Activated naive CD4-positive, alpha-beta T cell treated with anti-CD3 and anti-CD28 coated beads, Interleukin-2, amount 10 ng/mL, durations not matched to agents 7 days and 5 days (primary cell): ENCODE data around the gene ADRA2C.

Experiments
- CTCF ChIA-PET: fragments of 350-600 bp; sonication (Branson Sonifier 250); formaldehyde crosslinking; loops from one replicate; lab custom pipeline; 2021; ENCODE audit warnings: antibody characterized with exemption; lab: Charles Lee
- DNase-seq: peaks from one replicate; pipeline ENCODE4 v3.0.0-alpha.2; 2020
- H3K27ac Mint-ChIP-seq: one replicate; pipeline ENCODE4 v1.8.0; 2021; ENCODE audit warnings: mild to moderate bottlenecking, moderate library complexity, mixed read lengths
- H3K27me3 Mint-ChIP-seq: one replicate; pipeline ENCODE4 v1.8.0; 2021; ENCODE audit warnings: mild to moderate bottlenecking, mixed read lengths
- H3K36me3 Mint-ChIP-seq: one replicate; pipeline ENCODE4 v1.8.0; 2021; ENCODE audit warnings: mixed read lengths
- H3K4me1 Mint-ChIP-seq: one replicate; pipeline ENCODE4 v1.8.0; 2021; ENCODE audit warnings: mixed read lengths
- H3K4me3 Mint-ChIP-seq: one replicate; pipeline ENCODE4 v1.8.0; 2021; ENCODE audit warnings: mild to moderate bottlenecking, moderate library complexity, mixed read lengths
- H3K9me3 Mint-ChIP-seq: one replicate; pipeline ENCODE4 v1.8.0; 2021; ENCODE audit warnings: mixed read lengths

Gene ADRA2C

GRCh38 chr4:3784454-3785291 is 18.5 kb downstream of the ADRA2C start:
- H3K4me1 Mint-ChIP-seq: no peaks in the 10 kb centered on the region
- no peaks in the 10 kb centered on the region for H3K36me3 Mint-ChIP-seq
- no peak for DNase-seq
- CTCF ChIA-PET: interaction anchor here (1.4 kb wide), 1 partner anchor 305 kb away, joined by 3 read pairs; no protein-coding TSS in a partner anchor
- no peak overlapping the region for H3K4me3 Mint-ChIP-seq
- no peak overlapping the region for H3K27ac Mint-ChIP-seq
- peaks cover 5% of the 10 kb centered on the region for H3K9me3 Mint-ChIP-seq
- no peaks in the 10 kb centered on the region for H3K27me3 Mint-ChIP-seq

DNA sequence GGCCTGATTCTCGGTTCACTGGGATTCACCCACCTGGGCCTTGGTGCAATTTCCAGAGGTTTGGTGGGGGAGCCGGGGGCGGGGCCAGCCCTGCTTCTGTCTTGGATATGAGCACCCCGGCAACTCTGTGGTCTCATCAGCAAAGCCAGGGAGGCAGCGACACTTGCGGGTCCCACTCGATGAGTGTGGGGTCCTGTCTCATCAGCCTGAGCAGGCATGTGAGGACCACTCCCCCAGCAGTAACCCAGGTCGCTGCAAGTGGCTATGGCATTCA is 19.0 kb downstream of the ADRA2C start:
- Mint-ChIP-seq H3K4me3 (no peak overlapping the region), H3K4me1 (no peaks in the 10 kb centered on the region)
- CTCF ChIA-PET: no interaction called here

DNA sequence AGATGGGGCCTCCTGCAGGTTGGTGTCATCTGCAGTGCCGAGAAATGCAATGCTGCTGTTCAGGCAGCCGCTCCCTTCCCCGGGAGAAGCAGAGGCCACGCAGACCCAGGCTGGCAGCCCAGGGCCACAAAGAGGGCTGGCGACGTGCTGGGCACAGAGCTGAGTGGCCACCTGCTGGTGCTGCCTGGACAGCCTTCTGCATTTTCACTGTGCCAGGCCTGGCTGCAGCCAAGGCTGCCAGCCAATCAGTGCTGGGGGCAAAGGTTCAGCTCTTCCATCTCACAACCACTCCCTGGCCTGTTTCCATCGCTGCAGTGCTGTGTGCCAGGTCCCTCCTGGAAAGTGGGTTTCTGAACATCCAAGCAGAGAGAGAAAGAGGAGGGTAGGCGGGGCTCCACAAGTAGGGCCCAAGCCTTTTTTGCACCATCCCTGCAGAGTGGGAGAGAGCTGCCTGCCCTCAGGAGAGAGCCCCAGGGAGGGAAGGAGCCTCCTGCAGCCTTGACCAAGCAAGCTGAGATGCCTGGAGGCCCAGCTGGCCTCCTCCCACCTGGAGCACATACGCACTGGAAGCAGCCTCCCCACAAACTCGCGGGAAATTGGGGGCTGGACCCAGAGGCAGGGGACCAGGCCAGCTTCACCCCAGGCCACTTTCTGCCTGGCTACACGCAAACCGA is 20.1 kb downstream of the ADRA2C start:
- Mint-ChIP-seq H3K27ac (no peak overlapping the region), H3K9me3 (peaks cover 1% of the 10 kb centered on the region), H3K27me3 (no peaks in the 10 kb centered on the region), H3K4me1 (no peaks in the 10 kb centered on the region), H3K4me3 (no peak overlapping the region), H3K36me3 (no peaks in the 10 kb centered on the region)
- CTCF ChIA-PET: interaction anchor here (0.6 kb wide), 1 partner anchor 166 kb away, joined by 3 read pairs; no protein-coding TSS in a partner anchor
- DNase-seq: no peak

More for the DNA sequence above, 19.0 kb downstream of the ADRA2C start:
- peaks cover 5% of the 10 kb centered on the region for H3K9me3 Mint-ChIP-seq
- H3K36me3 Mint-ChIP-seq: no peaks in the 10 kb centered on the region
- no peak overlapping the region for H3K27ac Mint-ChIP-seq
- H3K27me3 Mint-ChIP-seq: no peaks in the 10 kb centered on the region
- DNase-seq: no peak

- no peak overlapping the region for H3K27ac Mint-ChIP-seq
- H3K27me3 Mint-ChIP-seq: peaks cover 5% of the 10 kb centered on the region
- no peaks in the 10 kb centered on the region for H3K9me3 Mint-ChIP-seq
- no peaks in the 10 kb centered on the region for H3K36me3 Mint-ChIP-seq
- CTCF ChIA-PET: no interaction called here
- DNase-seq: no peak
- no peak overlapping the region for H3K4me3 Mint-ChIP-seq
- H3K4me1 Mint-ChIP-seq: no peaks in the 10 kb centered on the region
Measured at GRCh38 chr4:3787489-3788365, 21.5 kb downstream of the ADRA2C start.

DNA sequence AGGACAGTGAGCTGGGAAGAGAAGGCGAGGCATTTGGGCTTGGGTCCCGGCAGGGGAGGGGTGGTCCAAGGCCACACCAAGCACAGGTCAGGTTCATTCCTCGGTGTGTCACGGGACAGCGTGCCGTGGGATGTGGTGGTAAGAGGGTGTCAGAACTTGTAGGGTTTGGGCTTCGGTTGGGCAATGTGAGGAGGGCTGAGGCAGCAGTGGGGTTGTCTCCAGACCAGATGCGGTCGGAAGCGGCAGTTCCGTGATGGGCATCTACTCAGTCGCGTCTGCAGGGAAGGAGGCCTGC is 22.1 kb downstream of the ADRA2C start:
- H3K36me3 Mint-ChIP-seq: no peaks in the 10 kb centered on the region
- H3K4me3 Mint-ChIP-seq: no peak overlapping the region

DNA sequence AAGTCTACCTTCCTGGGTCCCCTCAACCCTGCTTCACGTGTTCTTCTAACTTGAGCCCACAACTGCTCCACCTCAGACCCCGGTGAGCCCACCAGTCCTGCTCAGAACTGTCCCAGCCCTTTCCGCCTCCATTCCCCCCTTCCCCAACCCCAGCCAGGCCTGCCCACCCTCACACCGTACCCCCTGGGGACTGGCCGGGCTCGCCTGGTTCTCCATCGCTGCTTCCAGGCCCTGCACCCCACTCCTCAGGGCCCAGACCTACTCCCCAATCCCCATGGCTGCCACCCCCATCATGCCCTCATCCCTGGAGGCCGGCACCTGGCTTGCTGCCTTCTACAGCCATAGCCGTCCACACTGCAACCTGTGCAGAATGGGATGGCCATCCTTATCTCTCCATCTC is 23.4 kb downstream of the ADRA2C start:
- no peak overlapping the region for H3K4me3 Mint-ChIP-seq
- peaks cover 2% of the 10 kb centered on the region for H3K9me3 Mint-ChIP-seq
- H3K36me3 Mint-ChIP-seq: no peaks in the 10 kb centered on the region
- H3K27me3 Mint-ChIP-seq: peaks cover 5% of the 10 kb centered on the region
- no peak for DNase-seq
- no peaks in the 10 kb centered on the region for H3K4me1 Mint-ChIP-seq
- no peak overlapping the region for H3K27ac Mint-ChIP-seq
- CTCF ChIA-PET: no interaction called here

More for the DNA sequence above, 22.1 kb downstream of the ADRA2C start:
- DNase-seq: no peak
- CTCF ChIA-PET: no interaction called here
- no peaks in the 10 kb centered on the region for H3K4me1 Mint-ChIP-seq
- no peak overlapping the region for H3K27ac Mint-ChIP-seq
- H3K9me3 Mint-ChIP-seq: no peaks in the 10 kb centered on the region
- H3K27me3 Mint-ChIP-seq: peaks cover 5% of the 10 kb centered on the region

GRCh38 chr4:3790006-3790561 is 23.9 kb downstream of the ADRA2C start:
- no peaks in the 10 kb centered on the region for H3K36me3 Mint-ChIP-seq
- H3K27me3 Mint-ChIP-seq: peaks cover 5% of the 10 kb centered on the region
- DNase-seq: no peak
- H3K4me3 Mint-ChIP-seq: no peak overlapping the region
- peaks cover 4% of the 10 kb centered on the region for H3K9me3 Mint-ChIP-seq
- H3K27ac Mint-ChIP-seq: no peak overlapping the region
- no peaks in the 10 kb centered on the region for H3K4me1 Mint-ChIP-seq
- CTCF ChIA-PET: no interaction called here

DNA sequence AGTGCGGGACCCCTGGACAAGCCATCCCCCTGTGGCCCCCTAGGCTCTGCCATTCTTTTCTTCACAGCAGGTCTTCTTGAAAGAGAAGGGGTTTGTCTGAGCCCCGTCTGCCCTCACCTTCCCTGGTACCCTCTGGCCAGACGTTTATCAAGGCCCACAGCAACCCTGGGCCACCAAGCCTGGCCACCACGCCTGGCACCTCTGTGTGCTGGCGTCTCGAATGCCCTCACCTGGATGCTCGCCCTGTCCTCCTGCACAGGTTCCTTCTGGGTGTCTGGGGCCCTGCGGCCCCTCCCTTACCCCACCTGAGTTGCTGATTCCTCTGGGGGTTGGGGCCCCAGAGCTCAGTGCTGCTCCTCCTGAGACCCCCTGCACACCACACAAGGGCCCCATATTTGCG is 25.1 kb downstream of the ADRA2C start:
- no peaks in the 10 kb centered on the region for H3K4me1 Mint-ChIP-seq
- no peak for DNase-seq
- CTCF ChIA-PET: interaction anchor here (0.9 kb wide), 1 partner anchor 9 kb away, joined by 3 read pairs; no protein-coding TSS in a partner anchor
- no peaks in the 10 kb centered on the region for H3K36me3 Mint-ChIP-seq
- H3K27me3 Mint-ChIP-seq: peaks cover 5% of the 10 kb centered on the region
- peaks cover 13% of the 10 kb centered on the region for H3K9me3 Mint-ChIP-seq
- H3K4me3 Mint-ChIP-seq: no peak overlapping the region
- H3K27ac Mint-ChIP-seq: no peak overlapping the region

DNA sequence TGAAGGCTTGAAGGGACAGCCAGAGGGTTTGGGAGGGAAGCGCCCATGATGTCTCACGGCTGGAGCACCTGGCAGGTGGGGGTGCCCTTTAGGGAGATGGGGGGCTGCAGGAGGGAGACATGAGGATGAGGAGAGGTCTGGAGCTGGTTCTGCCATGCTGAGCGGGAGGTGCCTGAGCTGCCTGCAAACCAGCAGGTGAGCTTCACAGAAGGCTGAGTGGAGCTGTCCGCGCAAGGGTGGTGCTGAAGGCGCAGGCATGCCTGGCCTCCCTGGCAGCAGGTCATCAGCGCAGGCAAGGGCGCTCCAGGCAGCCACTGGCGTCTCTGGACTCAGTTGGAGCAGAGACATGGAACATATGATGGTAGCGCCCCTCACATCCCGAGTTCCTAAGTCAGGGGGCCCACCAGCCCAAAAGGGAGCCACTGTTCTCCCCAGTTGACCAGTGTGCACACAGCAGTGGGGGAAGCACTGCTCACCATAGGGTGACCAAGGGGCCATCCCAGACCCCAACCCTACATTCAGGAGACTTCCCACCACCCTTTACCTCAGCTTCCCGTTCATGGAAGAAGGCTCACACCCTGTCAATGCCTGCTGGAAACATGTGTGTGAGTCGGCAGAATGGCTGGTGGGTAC is 25.8 kb downstream of the ADRA2C start:
- peak; percentile 69 for DNase-seq
- CTCF ChIA-PET: interaction anchor here (0.9 kb wide), 2 partner anchors 9 kb away, joined by 3 read pairs; no protein-coding TSS in a partner anchor
- H3K27me3 Mint-ChIP-seq: peaks cover 5% of the 10 kb centered on the region

DNA sequence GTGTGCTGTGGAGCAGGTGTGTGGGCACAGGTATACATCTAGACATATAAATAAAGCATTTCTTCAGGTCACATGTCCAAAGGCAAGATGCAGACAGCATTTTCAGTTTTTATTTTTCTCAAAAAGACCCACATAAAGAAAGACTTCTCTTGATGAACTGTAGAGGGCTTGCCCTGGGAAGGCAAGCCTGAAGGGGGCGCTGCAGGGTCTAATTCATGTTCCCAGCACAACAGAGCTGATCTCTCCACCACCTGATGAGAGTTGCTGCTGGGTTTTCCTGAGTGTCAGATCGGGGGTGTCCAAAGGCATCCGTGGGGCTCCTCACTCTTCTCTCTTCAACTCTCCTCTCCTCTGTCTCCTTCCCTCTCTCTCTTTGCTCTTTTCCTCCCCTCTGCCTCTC is 26.6 kb downstream of the ADRA2C start:
- H3K36me3 Mint-ChIP-seq: no peaks in the 10 kb centered on the region
- CTCF ChIA-PET: interaction anchor here (0.9 kb wide), 1 partner anchor 10 kb away, joined by 3 read pairs; no protein-coding TSS in a partner anchor
- H3K4me3 Mint-ChIP-seq: no peak overlapping the region
- H3K27me3 Mint-ChIP-seq: peaks cover 5% of the 10 kb centered on the region
- no peak for DNase-seq
- H3K4me1 Mint-ChIP-seq: no peaks in the 10 kb centered on the region
- peaks cover 19% of the 10 kb centered on the region for H3K9me3 Mint-ChIP-seq
- H3K27ac Mint-ChIP-seq: no peak overlapping the region

More for the DNA sequence above, 25.8 kb downstream of the ADRA2C start:
- Mint-ChIP-seq H3K4me1 (no peaks in the 10 kb centered on the region), H3K27ac (no peak overlapping the region), H3K9me3 (peaks cover 19% of the 10 kb centered on the region), H3K4me3 (no peak overlapping the region), H3K36me3 (no peaks in the 10 kb centered on the region)

GRCh38 chr4:3793545-3793944 is 27.4 kb downstream of the ADRA2C start:
- Mint-ChIP-seq H3K9me3 (peaks cover 19% of the 10 kb centered on the region), H3K4me1 (no peaks in the 10 kb centered on the region), H3K27me3 (peaks cover 5% of the 10 kb centered on the region), H3K36me3 (no peaks in the 10 kb centered on the region), H3K4me3 (no peak overlapping the region), H3K27ac (no peak overlapping the region)
- CTCF ChIA-PET: no interaction called here
- DNase-seq: no peak

- Mint-ChIP-seq H3K9me3 (peaks cover 19% of the 10 kb centered on the region), H3K4me1 (no peaks in the 10 kb centered on the region), H3K27me3 (peaks cover 7% of the 10 kb centered on the region), H3K36me3 (no peaks in the 10 kb centered on the region), H3K4me3 (no peak overlapping the region), H3K27ac (no peak overlapping the region)
- CTCF ChIA-PET: no interaction called here
- no peak for DNase-seq
Measured at GRCh38 chr4:3796960-3797359, 30.8 kb downstream of the ADRA2C start.

DNA sequence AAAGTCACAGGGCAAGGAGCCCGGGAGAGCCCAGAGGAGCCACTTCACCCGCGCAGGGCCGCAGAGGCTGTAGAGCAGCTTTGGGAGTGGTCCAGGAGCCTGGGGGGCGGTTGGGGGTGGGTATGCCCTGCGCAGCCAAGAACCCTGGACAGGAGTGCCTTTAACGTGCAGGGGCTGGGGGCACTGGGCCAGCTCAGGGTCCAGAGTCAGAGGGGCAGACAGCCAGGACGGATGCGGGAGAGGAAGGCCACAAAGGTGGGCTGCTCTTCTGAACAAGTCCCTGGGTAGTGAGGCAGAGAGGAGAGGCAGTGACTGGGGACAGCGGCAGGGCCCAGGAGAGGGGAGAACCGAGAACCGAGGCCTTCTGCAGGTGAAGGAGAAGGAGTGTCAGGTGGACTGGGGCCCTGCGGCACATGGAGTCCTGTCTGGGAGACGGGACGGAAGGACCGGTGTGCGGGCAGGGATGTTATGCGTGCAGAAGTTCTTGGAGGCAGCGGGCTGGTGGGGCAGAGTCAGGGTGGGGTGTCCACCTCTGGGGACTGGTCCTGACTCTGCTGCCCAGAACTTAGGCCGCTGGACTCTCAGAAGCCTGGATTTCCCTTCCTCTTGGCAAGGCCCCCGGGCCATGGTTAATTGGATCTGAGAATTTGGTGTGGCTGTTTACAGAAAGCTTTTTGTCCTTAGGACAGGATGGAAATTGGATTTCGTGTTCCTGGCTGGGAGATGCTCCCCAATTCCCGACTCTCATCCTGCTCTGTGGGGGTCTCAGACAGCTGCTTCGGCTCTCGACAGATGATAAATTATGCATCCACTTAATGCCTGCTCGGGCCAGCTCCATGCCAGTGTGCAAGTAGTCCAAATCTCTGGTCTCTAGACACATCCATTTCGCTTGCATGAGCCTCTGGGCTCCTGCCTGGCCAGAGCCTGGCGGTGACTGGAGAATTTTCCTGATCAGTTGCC is 31.9 kb downstream of the ADRA2C start:
- CTCF ChIA-PET: no interaction called here
- Mint-ChIP-seq H3K4me1 (no peaks in the 10 kb centered on the region), H3K27ac (no peak overlapping the region), H3K36me3 (no peaks in the 10 kb centered on the region), H3K27me3 (peaks cover 5% of the 10 kb centered on the region), H3K4me3 (no peak overlapping the region), H3K9me3 (peaks cover 19% of the 10 kb centered on the region)
- DNase-seq: no peak
